HepG2 (cell line): ENCODE results near the gene DDX24. TPM values are rescaled to one million over a fixed set of nuclear protein-coding genes. Genes with fewer than 3 reads are reported as not detected.
A peak's percentile ranks its signal among the peaks of the same experiment; 100 is the strongest.

ENCODE experiments used
- ATF4 ChIP-seq, 2 experiments: fragments of 450-650 bp in 1 of 2; sonication (generic) in 1 of 2; formaldehyde crosslinking; IDR thresholded peaks; 2 replicates each; pipeline versions ENCODE4 v1.5.0 to v1.8.0; 2020 to 2022; ENCODE audit warnings: mild to moderate bottlenecking in 1 of 2, missing genetic modification reagents in 1 of 2
- CERS6 ChIP-seq: sonication (generic); formaldehyde crosslinking; IDR thresholded peaks from 2 replicates; pipeline ENCODE4 v1.5.0; 2020; ENCODE audit warnings: missing genetic modification reagents
- CSRNP1 ChIP-seq: sonication (generic); formaldehyde crosslinking; IDR thresholded peaks from 2 replicates; pipeline ENCODE4 v1.8.1; 2023; ENCODE audit warnings: mild to moderate bottlenecking, missing genetic modification reagents
- FOXP1 ChIP-seq, 2 experiments: fragments of 450-650 bp in 1 of 2; IDR thresholded peaks; 2 replicates each; pipeline ENCODE4 v1.6.1; 2017 to 2018; ENCODE audit warnings: antibody characterized with exemption in 1 of 2
- FOXP4 ChIP-seq: sonication (generic); formaldehyde crosslinking; IDR thresholded peaks from 2 replicates; pipeline ENCODE4 v1.4.0; 2020; ENCODE audit warnings: missing genetic modification reagents
- GTF3A ChIP-seq: sonication (generic); formaldehyde crosslinking; conservative IDR thresholded peaks from 2 replicates; pipeline ENCODE4 v1.4.0; 2020; ENCODE audit warnings: mild to moderate bottlenecking, missing genetic modification reagents
- KDM6A ChIP-seq: IDR thresholded peaks from 2 replicates; pipeline ENCODE4 v1.6.1; 2016; ENCODE audit warnings: low read depth
- MLX ChIP-seq: IDR thresholded peaks from 2 replicates; pipeline ENCODE4 v1.6.1; 2016
- NCOA5 ChIP-seq: sonication (generic); formaldehyde crosslinking; IDR thresholded peaks from 2 replicates; pipeline ENCODE4 v1.4.0; 2020; ENCODE audit warnings: missing genetic modification reagents
- NRL ChIP-seq: sonication (generic); formaldehyde crosslinking; IDR thresholded peaks from 2 replicates; pipeline ENCODE4 v1.5.0; 2020; ENCODE audit warnings: missing genetic modification reagents, mild to moderate bottlenecking, moderate library complexity, borderline replicate concordance
- POLR2AphosphoS5 ChIP-seq: IDR thresholded peaks from 2 replicates; pipeline ENCODE4 v1.6.1; 2012; ENCODE audit warnings: low read depth, low read length
- SALL1 ChIP-seq: sonication (generic); formaldehyde crosslinking; IDR thresholded peaks from 2 replicates; pipeline ENCODE4 v1.8.0; 2022; ENCODE audit warnings: mild to moderate bottlenecking, missing genetic modification reagents
- SRSF4 ChIP-seq: fragments of 200-400 bp; formaldehyde crosslinking; IDR thresholded peaks from one replicate; pipeline ENCODE4 v1.6.1; 2018; ENCODE audit warnings: mild to moderate bottlenecking, low read depth, low read length, moderate library complexity; ENCODE audit not compliant: poor library complexity, severe bottlenecking
- TCF7 ChIP-seq: sonication (generic); IDR thresholded peaks from 2 replicates; pipeline ENCODE4 v1.6.1; 2016; ENCODE audit warnings: antibody characterized with exemption, low read depth
- TEAD3 ChIP-seq: optimal IDR thresholded peaks from 2 replicates; pipeline ENCODE3; 2016; ENCODE audit warnings: borderline replicate concordance
- TFDP1 ChIP-seq: IDR thresholded peaks from 2 replicates; pipeline ENCODE4 v1.6.1; 2016; ENCODE audit warnings: missing compliant biosample characterization, missing genetic modification reagents, borderline replicate concordance
- TRIM22 ChIP-seq: fragments of 450-650 bp; IDR thresholded peaks from 2 replicates; pipeline ENCODE4 v1.6.1; 2017
- ZBTB34 ChIP-seq: sonication (generic); formaldehyde crosslinking; IDR thresholded peaks from 2 replicates; pipeline ENCODE4 v1.8.0; 2022; ENCODE audit warnings: mild to moderate bottlenecking, missing genetic modification reagents
- ZNF317 ChIP-seq: sonication (generic); formaldehyde crosslinking; IDR thresholded peaks from 2 replicates; pipeline ENCODE4 v1.5.0; 2020; ENCODE audit warnings: mild to moderate bottlenecking, missing genetic modification reagents
- ZNF556 ChIP-seq: sonication (generic); formaldehyde crosslinking; IDR thresholded peaks from 2 replicates; pipeline ENCODE4 v1.4.0; 2020; ENCODE audit warnings: mild to moderate bottlenecking, missing genetic modification reagents, borderline replicate concordance
- polyA plus RNA-seq, 8 experiments: library from polyadenylated mRNA; depleted of rRNA in 3 of 8; stranded (reverse) in 7 of 8; unstranded in 1 of 8; fragments of >200 nt; fragmentation: Illumina TruSeq in 4 of 8; extraction: Trizol in 4 of 8; gene quantifications; 2 replicates each; pipeline versions ENCODE4 v1.2.1 to v1.2.3, GENCODE V29; 2011 to 2016; ENCODE audit warnings: low read depth in 4 of 8, missing spikeins in 1 of 8, mixed read lengths in 1 of 8; ENCODE audit not compliant: insufficient read depth in 1 of 8
- total RNA-seq, 5 experiments: library from RNA; depleted of rRNA; stranded (reverse); fragments of >200 nt; fragmentation: Illumina TruSeq; extraction: Trizol; gene quantifications; 2 replicates each; pipeline ENCODE4 v1.2.3, GENCODE V29; 2016; ENCODE audit warnings: low read depth in 1 of 5

Gene DDX24
- total and polyA plus RNA-seq, 2 of the 13 experiments (the other 11 are each of a cell fraction or from before 2014, with no cell fraction given), result 67.3 to 149 TPM

GRCh38 chr14:94058674-94059138 lies 22.3 kb downstream of the DDX24 start (continued):
- TF ChIP-seq FOXP4 (peak; percentile 76), CSRNP1 (0 out of 2 replicates have a peak, but pooled peaks have one; percentile 39), CERS6 (CRISPR knock-in tag) (no peak), NRL (CRISPR knock-in tag) (no peak), ATF4 (CRISPR knock-in tag; IDR thresholded peaks at IDR 0.05) (no peak; a peak in 1 of 4 replicates), TRIM22 (no peak), GTF3A (no peak), TFDP1 (peak; percentile 41; the same call in 1 of the 2 replicates), ZNF317 (CRISPR knock-in tag) (0 out of 2 replicates have a peak, but pooled peaks have one; percentile 58), ZBTB34 (CRISPR knock-in tag) (no peak), FOXP1 (IDR thresholded peaks at IDR 0.05) (no peak), FOXP1 (CRISPR knock-in tag; IDR thresholded peaks at IDR 0.05) (peak; percentile 56), SALL1 (CRISPR knock-in tag) (peak; percentile 93), MLX (CRISPR knock-in tag) (peak; percentile 55; the same call in 1 of the 2 replicates), ZNF556 (CRISPR knock-in tag) (peak; percentile 35; the same call in 1 of the 2 replicates), NCOA5 (no peak), POLR2AphosphoS5 (no peak), TCF7 (peak; percentile 84), SRSF4 (no peak), KDM6A (CRISPR knock-in tag) (peak; percentile 82), TEAD3 (CRISPR knock-in tag) (peak; percentile 45)
